BLaER1 (cell line): ENCODE measurements around the gene CSTPP1.

Experiments used
- H3K27ac ChIP-seq: shearing (Covaris generic); formaldehyde crosslinking; 2 replicates; pipeline ENCODE4 v1.8.1; 2022
- H3K27me3 ChIP-seq: shearing (Covaris generic); formaldehyde crosslinking; 2 replicates; pipeline ENCODE4 v1.8.1; 2022
- H3K36me3 ChIP-seq: shearing (Covaris generic); formaldehyde crosslinking; 2 replicates; pipeline ENCODE4 v1.8.1; 2022
- H3K4me1 ChIP-seq: shearing (Covaris generic); formaldehyde crosslinking; 2 replicates; pipeline ENCODE4 v1.8.1; 2022
- H3K4me2 ChIP-seq: shearing (Covaris generic); formaldehyde crosslinking; 2 replicates; pipeline ENCODE4 v1.8.1; 2022
- H3K4me3 ChIP-seq: shearing (Covaris generic); formaldehyde crosslinking; 2 replicates; pipeline ENCODE4 v1.8.1; 2022
- H3K9ac ChIP-seq: shearing (Covaris generic); formaldehyde crosslinking; 2 replicates; pipeline ENCODE4 v1.8.1; 2022
- H3K9me3 ChIP-seq: shearing (Covaris generic); formaldehyde crosslinking; 2 replicates; pipeline ENCODE4 v1.8.1; 2022
- H4K20me1 ChIP-seq: shearing (Covaris generic); formaldehyde crosslinking; 2 replicates; pipeline ENCODE4 v1.8.1; 2022
- Cebpa-rat ChIP-seq: shearing (Covaris generic); IDR thresholded peaks from 2 replicates; pipeline ENCODE4 v1.8.1; 2022

CSTPP1 gene

GRCh38 chr11:46907606-46908005 is 29.0 kb upstream of the CSTPP1 start:
- no peak overlapping the region for H3K27ac ChIP-seq
- no peaks in the 10 kb centered on the region for H3K36me3 ChIP-seq
- H3K9me3 ChIP-seq, result no peaks in the 10 kb centered on the region
- H3K4me1 ChIP-seq, result peaks cover 7% of the 10 kb centered on the region
- no peak overlapping the region for H3K4me2 ChIP-seq
- no peaks in the 10 kb centered on the region for H4K20me1 ChIP-seq
- no peak for TF ChIP-seq Cebpa-rat
- peaks cover 4% of the 10 kb centered on the region for H3K27me3 ChIP-seq
- H3K9ac ChIP-seq, result no peak overlapping the region
- no peak overlapping the region for H3K4me3 ChIP-seq

- H4K20me1 ChIP-seq, result peaks cover 26% of the 10 kb centered on the region
- TF ChIP-seq Cebpa-rat, result no peak
- no peak overlapping the region for H3K27ac ChIP-seq
- H3K27me3 ChIP-seq, result peaks cover 55% of the 10 kb centered on the region
- no peaks in the 10 kb centered on the region for H3K9me3 ChIP-seq
- H3K9ac ChIP-seq, result no peak overlapping the region
- no peaks in the 10 kb centered on the region for H3K36me3 ChIP-seq
- no peak overlapping the region for H3K4me3 ChIP-seq
- H3K4me1 ChIP-seq, result peaks cover 26% of the 10 kb centered on the region
- H3K4me2 ChIP-seq, result peak overlapping the region; percentile 68
Observed at GRCh38 chr11:46912526-46913150, 23.9 kb upstream of the CSTPP1 start.

GRCh38 chr11:46913484-46913883 is 23.1 kb upstream of the CSTPP1 start:
- Histone ChIP-seq H3K9me3 (no peaks in the 10 kb centered on the region), H3K4me3 (no peak overlapping the region), H3K4me2 (no peak overlapping the region), H3K36me3 (no peaks in the 10 kb centered on the region), H3K27me3 (peaks cover 63% of the 10 kb centered on the region), H3K9ac (no peak overlapping the region), H3K4me1 (peaks cover 31% of the 10 kb centered on the region), H3K27ac (no peak overlapping the region), H4K20me1 (peaks cover 32% of the 10 kb centered on the region)
- no peak for TF ChIP-seq Cebpa-rat

GRCh38 chr11:46914363-46914762 is 22.2 kb upstream of the CSTPP1 start:
- Histone ChIP-seq H4K20me1 (peaks cover 32% of the 10 kb centered on the region), H3K4me1 (peaks cover 37% of the 10 kb centered on the region), H3K4me3 (no peak overlapping the region), H3K9ac (no peak overlapping the region), H3K4me2 (no peak overlapping the region), H3K36me3 (no peaks in the 10 kb centered on the region), H3K27ac (no peak overlapping the region), H3K9me3 (no peaks in the 10 kb centered on the region), H3K27me3 (peaks cover 72% of the 10 kb centered on the region)
- no peak for TF ChIP-seq Cebpa-rat

- no peak overlapping the region for H3K4me2 ChIP-seq
Observed at GRCh38 chr11:46914910-46915309, 21.7 kb upstream of the CSTPP1 start.

GRCh38 chr11:46916286-46917108 is 20.1 kb upstream of the CSTPP1 start:
- no peaks in the 10 kb centered on the region for H3K9me3 ChIP-seq

More at GRCh38 chr11:46914910-46915309, 21.7 kb upstream of the CSTPP1 start:
- peaks cover 77% of the 10 kb centered on the region for H3K27me3 ChIP-seq
- peaks cover 37% of the 10 kb centered on the region for H3K4me1 ChIP-seq
- no peaks in the 10 kb centered on the region for H3K36me3 ChIP-seq
- no peaks in the 10 kb centered on the region for H3K9me3 ChIP-seq
- H3K27ac ChIP-seq, result no peak overlapping the region
- H3K9ac ChIP-seq, result no peak overlapping the region
- no peak for TF ChIP-seq Cebpa-rat
- H4K20me1 ChIP-seq, result peaks cover 32% of the 10 kb centered on the region
- H3K4me3 ChIP-seq, result no peak overlapping the region

GRCh38 chr11:46917109-46917761 is 19.3 kb upstream of the CSTPP1 start:
- Histone ChIP-seq H3K4me3 (peak overlapping the region; percentile 70), H3K9me3 (no peaks in the 10 kb centered on the region), H3K4me1 (peaks cover 33% of the 10 kb centered on the region), H4K20me1 (peaks cover 32% of the 10 kb centered on the region), H3K27me3 (peaks cover 79% of the 10 kb centered on the region), H3K9ac (no peak overlapping the region), H3K36me3 (no peaks in the 10 kb centered on the region), H3K27ac (no peak overlapping the region), H3K4me2 (peak overlapping the region; percentile 96)
- TF ChIP-seq Cebpa-rat, result no peak

More at GRCh38 chr11:46916286-46917108, 20.1 kb upstream of the CSTPP1 start:
- Histone ChIP-seq H4K20me1 (peaks cover 32% of the 10 kb centered on the region), H3K4me2 (peak overlapping the region; percentile 96), H3K27me3 (peaks cover 80% of the 10 kb centered on the region), H3K27ac (no peak overlapping the region), H3K4me3 (peak overlapping the region; percentile 70), H3K4me1 (peaks cover 37% of the 10 kb centered on the region), H3K9ac (no peak overlapping the region), H3K36me3 (no peaks in the 10 kb centered on the region)
- TF ChIP-seq Cebpa-rat, result no peak

GRCh38 chr11:46917762-46918082 is 18.8 kb upstream of the CSTPP1 start:
- Histone ChIP-seq H3K27ac (no peak overlapping the region), H3K4me1 (peaks cover 29% of the 10 kb centered on the region), H4K20me1 (peaks cover 32% of the 10 kb centered on the region), H3K27me3 (peaks cover 74% of the 10 kb centered on the region), H3K36me3 (no peaks in the 10 kb centered on the region), H3K4me3 (peak overlapping the region; percentile 70), H3K4me2 (peak overlapping the region; percentile 96), H3K9ac (no peak overlapping the region; the same call in 1 of the 2 replicates), H3K9me3 (no peaks in the 10 kb centered on the region)
- TF ChIP-seq Cebpa-rat, result no peak

- H3K4me3 ChIP-seq, result peak within 1 kb of the TSS; percentile 70
- peak within 1 kb of the TSS; percentile 96 for H3K4me2 ChIP-seq
- H3K9me3 ChIP-seq, result no peaks in the 10 kb centered on the region
- TF ChIP-seq Cebpa-rat, result no peak
- H3K36me3 ChIP-seq, result no peaks in the 10 kb centered on the region
- peaks cover 26% of the 10 kb centered on the region for H3K4me1 ChIP-seq
- peaks cover 32% of the 10 kb centered on the region for H4K20me1 ChIP-seq
- H3K27ac ChIP-seq, result no peak within 1 kb of the TSS
- H3K27me3 ChIP-seq, result peaks cover 69% of the 10 kb centered on the region
- no peak within 1 kb of the TSS; the same call in 1 of the 2 replicates for H3K9ac ChIP-seq
Observed at GRCh38 chr11:46918083-46918787, 18.3 kb upstream of the CSTPP1 start, which contains the start of gene LRP4. TSS of gene LRP4 (minus strand) at chr11:46918550. CDS start at chr11:46918379, 171 bp downstream.
